Tongue (tissue), 2 donors: ENCODE results near the gene PHRF1. TPM values are rescaled to one million over a fixed set of nuclear protein-coding genes. Genes with fewer than 3 reads are reported as not detected.
A peak's percentile ranks its signal among the peaks of the same experiment; 100 is the strongest.

Experiments
- DNase-seq: peaks from one replicate; pipeline ENCODE4 v3.0.0-alpha.2; 2015
- total RNA-seq: library from RNA; depleted of rRNA; stranded (reverse); fragments of >200 nt; gene quantifications from one replicate; pipeline ENCODE4 v1.2.3, GENCODE V29; 2014

The PHRF1 gene
- total RNA-seq, 1 donor from 2014 or later = 26.5 TPM

- peak; percentile 40 for DNase-seq
These were observed 816 bp upstream of the PHRF1 start for GRCh38 chr11:575313-575995.

GRCh38 chr11:576811-577610 lies 741 bp downstream of the PHRF1 start:
- DNase-seq = no peak

GRCh38 chr11:577611-577894 lies 1.3 kb downstream of the PHRF1 start:
- DNase-seq = no peak

GRCh38 chr11:578276-579035 lies 2.2 kb downstream of the PHRF1 start:
- DNase-seq = no peak

- no peak for DNase-seq
These were observed 3.7 kb downstream of the PHRF1 start for GRCh38 chr11:579830-580601.

- DNase-seq = no peak
These were observed 5.1 kb downstream of the PHRF1 start for GRCh38 chr11:581342-581741.

- no peak for DNase-seq
These were observed 5.5 kb downstream of the PHRF1 start for GRCh38 chr11:581752-582151.

- no peak for DNase-seq
These were observed 8.0 kb downstream of the PHRF1 start for GRCh38 chr11:584287-584686.

GRCh38 chr11:586376-587316 lies 10.4 kb downstream of the PHRF1 start:
- no peak for DNase-seq

- no peak for DNase-seq
These were observed 11.3 kb downstream of the PHRF1 start for GRCh38 chr11:587546-587945.

GRCh38 chr11:587978-588380 lies 11.7 kb downstream of the PHRF1 start:
- DNase-seq = no peak

GRCh38 chr11:589798-590197 lies 13.5 kb downstream of the PHRF1 start:
- no peak for DNase-seq

- DNase-seq = no peak
These were observed 14.7 kb downstream of the PHRF1 start for GRCh38 chr11:590997-591396.

- DNase-seq = no peak
These were observed 16.2 kb downstream of the PHRF1 start for GRCh38 chr11:592501-592900.

- no peak for DNase-seq
These were observed 16.6 kb downstream of the PHRF1 start for GRCh38 chr11:592918-593317.

GRCh38 chr11:593347-593746 lies 17.1 kb downstream of the PHRF1 start:
- DNase-seq = no peak

GRCh38 chr11:595400-595799 lies 19.1 kb downstream of the PHRF1 start:
- DNase-seq = no peak

- DNase-seq = no peak
These were observed 20.1 kb downstream of the PHRF1 start for GRCh38 chr11:596374-596773.

GRCh38 chr11:597166-597725 lies 21.0 kb downstream of the PHRF1 start:
- DNase-seq = no peak

GRCh38 chr11:598005-598680 lies 21.9 kb downstream of the PHRF1 start:
- no peak for DNase-seq
